ENCODE results near the gene ZNF724.
"Not testable (repeated sequence)": the region's sequence is repeated elsewhere in the genome, so short reads cannot be mapped to it uniquely, and the experiment has no call there.

Gene ZNF724

GRCh38 chr19:23254141-23254910, 4.1 kb upstream of the ZNF724 start:
- TF ChIP-seq, protein P1, sequence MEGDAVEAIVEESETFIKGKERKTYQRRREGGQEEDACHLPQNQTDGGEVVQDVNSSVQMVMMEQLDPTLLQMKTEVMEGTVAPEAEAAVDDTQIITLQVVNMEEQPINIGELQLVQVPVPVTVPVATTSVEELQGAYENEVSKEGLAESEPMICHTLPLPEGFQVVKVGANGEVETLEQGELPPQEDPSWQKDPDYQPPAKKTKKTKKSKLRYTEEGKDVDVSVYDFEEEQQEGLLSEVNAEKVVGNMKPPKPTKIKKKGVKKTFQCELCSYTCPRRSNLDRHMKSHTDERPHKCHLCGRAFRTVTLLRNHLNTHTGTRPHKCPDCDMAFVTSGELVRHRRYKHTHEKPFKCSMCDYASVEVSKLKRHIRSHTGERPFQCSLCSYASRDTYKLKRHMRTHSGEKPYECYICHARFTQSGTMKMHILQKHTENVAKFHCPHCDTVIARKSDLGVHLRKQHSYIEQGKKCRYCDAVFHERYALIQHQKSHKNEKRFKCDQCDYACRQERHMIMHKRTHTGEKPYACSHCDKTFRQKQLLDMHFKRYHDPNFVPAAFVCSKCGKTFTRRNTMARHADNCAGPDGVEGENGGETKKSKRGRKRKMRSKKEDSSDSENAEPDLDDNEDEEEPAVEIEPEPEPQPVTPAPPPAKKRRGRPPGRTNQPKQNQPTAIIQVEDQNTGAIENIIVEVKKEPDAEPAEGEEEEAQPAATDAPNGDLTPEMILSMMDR (IDR thresholded peaks at IDR 0.05; ENCODE audit: low read depth, low read length, missing control alignments), result no peak
- no peak for DNase-seq (ENCODE audit: low read depth)

DNA sequence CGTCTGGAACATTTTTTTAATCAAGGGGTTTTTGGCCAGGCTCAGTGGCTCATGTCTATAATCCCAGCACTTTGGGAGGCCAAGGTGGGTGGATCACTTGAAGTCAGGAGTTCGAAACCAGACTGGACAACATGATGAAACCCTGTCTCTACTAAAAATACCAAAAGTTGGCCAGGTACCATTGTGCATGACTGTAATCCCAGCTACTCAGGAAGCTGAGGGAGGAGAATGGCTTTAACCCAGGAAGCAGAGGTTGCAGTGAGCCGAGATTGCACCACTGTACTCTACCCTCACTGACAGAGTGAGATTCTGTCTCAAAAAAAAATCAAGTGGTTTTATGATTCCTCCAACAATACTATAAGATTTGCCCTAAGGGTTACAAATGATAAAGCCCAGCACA, 3.1 kb upstream of the ZNF724 start:
- H3K4me3 ChIP-seq (ENCODE audit: low read depth, low read length); DNase-seq (ENCODE audit: low read depth); in situ Hi-C loops (cut with HindIII; ENCODE audit: low sequenced_read_pairs): not testable (repeated sequence)

More at GRCh38 chr19:23254141-23254910, 4.1 kb upstream of the ZNF724 start:
- in situ Hi-C loops (cut with HindIII; ENCODE audit: low sequenced_read_pairs), result no loop called here
- no peak overlapping the region for H3K4me3 ChIP-seq (ENCODE audit: low read depth, low read length)

- in situ Hi-C loops (cut with HindIII; ENCODE audit: low sequenced_read_pairs), result no loop called here
- TF ChIP-seq, protein P1 (IDR thresholded peaks at IDR 0.05; ENCODE audit: low read depth, low read length, missing control alignments), result no peak
- no peak for DNase-seq (ENCODE audit: low read depth)
- H3K4me3 ChIP-seq (ENCODE audit: low read depth, low read length), result no peak overlapping the region
These were observed 8.8 kb downstream of the ZNF724 start for GRCh38 chr19:23241419-23241818.

- DNase-seq (ENCODE audit: low read depth), result no peak
- in situ Hi-C loops (cut with HindIII; ENCODE audit: low sequenced_read_pairs), result no loop called here
- TF ChIP-seq, protein P1 (IDR thresholded peaks at IDR 0.05; ENCODE audit: low read depth, low read length, missing control alignments), result no peak
- no peak overlapping the region for H3K4me3 ChIP-seq (ENCODE audit: low read depth, low read length)
These were observed 27.1 kb downstream of the ZNF724 start for GRCh38 chr19:23222998-23223652.

DNA sequence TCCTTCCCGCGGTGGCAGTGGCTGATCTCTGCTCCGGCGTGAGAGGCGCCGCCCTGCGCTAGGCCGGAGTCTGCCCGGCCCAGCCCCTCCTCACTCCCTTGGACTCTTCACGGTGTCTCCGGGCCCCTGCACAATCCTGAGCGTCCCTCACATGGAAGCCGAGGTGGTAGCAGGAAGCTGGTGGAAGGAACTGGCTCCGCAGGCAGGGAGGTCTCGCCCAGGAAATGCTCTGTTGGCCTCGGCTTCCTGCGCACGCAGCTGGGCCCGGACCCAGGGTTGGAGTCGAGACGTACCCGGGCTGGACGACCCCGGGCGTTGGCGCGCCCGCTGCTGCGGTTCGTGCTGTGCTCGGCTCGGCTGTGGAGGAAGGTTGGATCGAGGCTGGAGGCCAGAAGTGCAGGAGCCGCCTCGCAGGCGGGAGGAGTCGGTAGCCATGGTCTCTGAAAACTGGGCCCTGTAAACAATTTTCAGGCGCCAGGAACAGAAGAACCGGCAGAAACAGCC, 46.3 kb downstream of the ZNF724 start:
- H3K4me3 ChIP-seq (ENCODE audit: low read depth, low read length), result no peak overlapping the region
- TF ChIP-seq, protein P1 (IDR thresholded peaks at IDR 0.05; ENCODE audit: low read depth, low read length, missing control alignments), result no peak
- DNase-seq (ENCODE audit: low read depth), result no peak
- in situ Hi-C loops (cut with HindIII; ENCODE audit: low sequenced_read_pairs), result no loop called here

- TF ChIP-seq, protein P1 (IDR thresholded peaks at IDR 0.05; ENCODE audit: low read depth, low read length, missing control alignments), result no peak
- in situ Hi-C loops (cut with HindIII; ENCODE audit: low sequenced_read_pairs), result no loop called here
- no peak overlapping the region for H3K4me3 ChIP-seq (ENCODE audit: low read depth, low read length)
- DNase-seq (ENCODE audit: low read depth), result no peak
These were observed 59.9 kb downstream of the ZNF724 start for GRCh38 chr19:23190341-23190740.

DNA sequence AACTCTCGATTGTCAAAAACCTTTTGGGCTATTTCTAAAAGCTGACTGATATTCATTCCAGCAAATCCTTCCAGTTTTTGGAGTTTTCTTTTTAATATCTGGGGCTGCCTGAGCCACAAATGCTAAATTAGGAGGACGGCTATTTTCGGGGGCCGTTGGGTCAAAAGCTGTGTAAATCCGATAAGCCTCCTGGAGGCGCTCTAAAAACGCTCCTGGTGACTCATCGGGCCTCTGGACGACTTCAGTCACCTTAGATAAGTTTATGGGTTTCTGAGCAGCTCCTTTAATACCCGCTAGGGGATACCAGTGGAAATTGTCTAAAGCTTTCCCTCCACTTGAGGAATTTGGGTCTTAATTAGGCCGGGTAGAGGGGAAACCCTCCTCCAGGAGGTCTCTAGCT, 66.9 kb downstream of the ZNF724 start:
- DNase-seq (ENCODE audit: low read depth), result no peak
- TF ChIP-seq, protein P1 (IDR thresholded peaks at IDR 0.05; ENCODE audit: low read depth, low read length, missing control alignments), result no peak
- no peak overlapping the region for H3K4me3 ChIP-seq (ENCODE audit: low read depth, low read length)
- in situ Hi-C loops (cut with HindIII; ENCODE audit: low sequenced_read_pairs), result no loop called here

Data from astrocyte of the cerebellum (primary cell).